T-helper 1 cell (primary cell): ENCODE data around the gene TCN1.
A peak's percentile ranks its signal among the peaks of the same experiment; 100 is the strongest.
"Not testable (repeated sequence)": the region's sequence is repeated elsewhere in the genome, so short reads cannot be mapped to it uniquely, and the experiment has no call there.

Source experiments
- DNase-seq, 5 donors: peaks; one replicate each; pipeline ENCODE4 v3.0.0-alpha.2; 2012 to 2020

Gene TCN1

DNA sequence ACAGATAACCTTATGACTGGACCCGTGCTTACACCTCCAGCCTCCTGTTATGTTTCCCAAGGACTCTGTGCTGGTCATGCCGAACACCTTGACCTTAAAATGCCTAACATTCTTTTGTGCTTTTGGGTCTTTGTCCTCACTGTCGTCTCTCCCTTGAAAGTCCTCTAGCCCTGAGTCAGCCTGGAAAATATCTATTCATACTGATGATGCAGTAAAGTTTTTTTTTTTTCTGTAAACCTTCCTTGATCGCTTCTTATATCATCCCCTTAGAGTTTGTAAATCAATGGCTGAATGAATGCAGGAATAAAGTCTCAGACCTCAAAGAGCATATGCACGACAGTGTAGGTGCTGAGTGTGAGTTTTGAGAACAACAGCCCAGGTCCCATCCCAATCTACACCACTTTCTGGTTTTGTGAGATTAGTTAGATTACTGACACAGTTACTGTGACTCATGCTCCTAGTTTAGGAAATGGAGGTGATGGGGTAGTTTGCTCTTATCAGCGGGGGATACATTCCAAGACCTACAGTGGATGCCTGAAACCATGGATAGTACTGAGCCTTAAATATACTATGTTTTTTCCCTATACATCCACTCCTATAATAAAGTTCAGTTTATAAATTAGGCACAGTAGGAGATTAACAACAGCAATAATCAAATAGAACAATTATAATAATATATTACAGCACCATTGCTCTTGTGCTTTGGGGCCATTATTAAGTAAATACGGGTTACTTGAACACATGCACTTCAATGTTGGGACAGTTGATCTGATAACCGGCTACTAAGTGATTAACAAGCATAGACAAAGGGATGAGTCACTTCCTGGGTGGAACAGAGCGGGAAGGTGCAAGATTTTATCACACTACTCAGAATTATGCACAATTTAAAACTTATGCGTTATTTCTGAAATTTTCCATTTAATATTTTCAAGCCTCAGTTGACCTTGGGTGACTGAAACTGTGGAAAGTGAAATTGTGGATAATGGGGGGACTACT is 8.6 kb downstream of the TCN1 start:
- peak in 1 of 5 donors; percentile 70 for DNase-seq

DNA sequence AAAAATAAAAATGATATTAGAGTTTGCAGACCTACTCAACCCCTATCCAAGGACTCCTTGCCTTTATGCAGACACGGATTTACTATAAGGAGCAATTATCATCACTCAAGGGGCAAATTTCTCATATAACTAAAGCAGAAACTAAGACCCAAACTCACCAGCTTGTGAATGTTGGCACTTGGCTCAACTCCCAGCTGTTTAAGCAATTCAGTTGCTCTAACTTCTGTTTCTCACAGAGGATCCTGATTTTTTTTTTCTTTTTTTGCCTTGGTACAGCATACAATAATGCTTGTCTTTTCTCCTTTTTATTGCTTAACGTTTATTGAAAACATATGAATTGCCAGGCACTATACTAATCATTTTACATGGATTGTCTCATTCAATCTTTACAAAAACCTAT is 11.4 kb downstream of the TCN1 start:
- DNase-seq: no peak

GRCh38 chr11:59851416-59851815 is 14.9 kb downstream of the TCN1 start:
- not testable (repeated sequence) for DNase-seq

- DNase-seq: not testable (repeated sequence)
These were observed 16.7 kb downstream of the TCN1 start for GRCh38 chr11:59849551-59849950.

DNA sequence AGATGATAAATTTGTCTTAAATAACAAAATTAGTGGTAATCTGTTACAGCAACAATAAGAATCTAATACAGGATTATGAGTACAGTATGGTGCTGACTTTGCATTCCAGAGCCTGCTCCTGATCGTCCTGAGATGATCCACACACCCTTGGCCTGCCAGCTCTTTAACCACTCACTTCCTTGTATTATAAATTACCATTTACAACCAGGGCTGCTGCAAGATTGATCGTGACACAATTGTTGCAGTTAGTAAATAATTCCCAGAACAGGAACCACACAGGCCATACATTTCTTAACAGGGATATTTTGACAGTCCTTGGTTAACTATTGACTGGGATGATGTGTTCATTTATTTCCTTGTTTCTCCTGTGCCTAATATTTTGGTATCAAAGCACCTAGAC is 17.2 kb downstream of the TCN1 start:
- DNase-seq: no peak

GRCh38 chr11:59848439-59848838 is 17.8 kb downstream of the TCN1 start:
- not testable (repeated sequence) for DNase-seq

DNA sequence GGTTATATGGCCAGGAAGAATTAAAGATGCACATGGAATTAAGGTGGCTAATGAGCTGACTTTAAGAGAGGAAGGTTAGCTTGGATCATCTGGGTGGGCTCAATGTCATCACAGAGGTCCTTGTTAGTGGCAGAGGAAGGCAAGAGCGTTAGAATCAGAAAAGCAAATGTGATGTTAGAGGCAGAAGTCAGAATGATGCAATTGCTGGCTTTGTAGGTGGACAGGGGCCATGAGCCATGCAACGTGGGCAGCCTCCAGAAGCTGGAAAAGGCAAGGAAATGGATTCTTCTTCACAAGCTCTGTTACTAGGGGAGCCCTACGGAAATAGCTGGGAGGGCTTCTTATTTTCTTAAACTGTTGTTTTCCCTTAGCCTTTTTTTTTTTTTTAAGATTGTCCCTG is 18.7 kb downstream of the TCN1 start:
- DNase-seq: no peak

DNA sequence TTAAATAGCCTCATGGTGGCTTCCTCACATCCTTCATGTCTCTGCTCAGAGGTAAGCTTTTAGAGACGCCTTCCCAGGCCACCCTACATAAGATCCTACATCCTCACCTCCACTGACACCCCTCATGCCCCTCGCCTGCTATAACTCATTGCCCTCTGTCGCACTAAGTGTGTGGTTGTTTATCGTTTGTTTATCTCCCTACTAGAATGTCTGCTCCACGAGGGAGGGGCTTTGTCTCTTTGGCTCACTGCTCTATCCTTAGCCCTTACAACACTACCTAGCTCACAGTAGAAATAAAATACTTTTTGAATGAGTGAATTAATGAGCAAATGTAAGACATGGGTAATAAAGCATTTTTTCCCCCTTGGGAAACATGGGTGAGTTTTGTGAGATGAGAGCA is 19.7 kb downstream of the TCN1 start:
- DNase-seq: no peak

DNA sequence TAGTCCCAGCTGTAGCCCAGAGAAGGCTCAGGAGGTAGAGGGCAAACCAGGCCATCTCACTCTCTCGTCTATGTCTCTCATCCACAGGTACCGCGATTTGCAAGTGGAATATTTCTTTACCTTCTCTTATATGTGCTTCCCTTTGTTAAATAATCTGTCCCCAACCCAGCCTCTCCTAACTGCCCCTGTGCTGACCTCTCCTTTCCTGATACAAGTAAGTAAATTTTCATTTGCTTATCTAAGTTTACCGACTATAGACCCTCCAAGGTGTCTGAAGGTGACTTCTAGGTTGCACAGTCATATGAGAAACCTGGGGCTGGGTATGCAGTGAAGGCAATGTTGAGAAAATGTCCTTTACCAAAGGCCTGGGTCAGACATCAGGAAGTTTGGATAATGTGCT is 20.9 kb downstream of the TCN1 start, which contains the start of gene CBLIF:
TSS of gene CBLIF (minus strand) at position 101 of the 400 bp plus-strand sequence. CDS start at position 55, 46 bp downstream.
- DNase-seq: no peak

DNA sequence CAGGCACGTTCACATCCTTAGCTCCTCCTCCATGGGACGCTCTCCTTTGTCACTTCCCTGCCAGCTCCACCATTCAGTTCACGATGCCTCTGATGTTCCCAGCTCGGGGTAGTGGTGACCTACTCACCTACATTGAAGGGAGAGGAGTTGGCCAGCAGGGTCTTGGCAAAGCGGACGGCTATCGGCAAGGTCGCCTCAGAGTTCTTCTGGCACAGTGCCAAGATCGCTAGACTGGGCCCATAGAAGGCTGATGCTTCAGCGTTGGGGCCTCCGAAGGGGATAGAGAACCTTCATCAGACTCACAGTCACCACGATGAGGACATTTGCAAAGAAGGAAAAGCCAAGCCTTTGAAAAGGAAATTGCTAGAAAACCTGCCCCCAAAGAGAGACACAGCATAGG is 24.0 kb downstream of the TCN1 start:
- DNase-seq: no peak

DNA sequence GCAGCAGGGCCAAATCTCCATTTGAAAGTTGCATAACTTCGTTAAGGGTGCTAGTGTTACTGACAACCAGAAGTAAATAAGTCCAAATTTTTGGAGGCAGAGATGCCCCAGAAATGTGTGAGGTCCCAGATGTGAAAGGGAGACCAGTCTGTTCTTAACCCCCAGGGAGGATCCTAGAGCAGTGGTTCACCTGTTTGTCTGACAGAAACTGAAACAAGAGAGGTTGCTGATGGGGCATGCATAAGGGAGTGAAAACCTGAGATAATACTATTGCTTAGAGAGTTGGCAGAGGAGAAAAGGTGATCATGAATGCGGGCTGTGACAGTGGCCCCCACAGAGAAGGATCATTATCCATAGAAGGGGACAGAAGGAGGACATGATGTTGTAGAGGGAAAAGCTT is 24.8 kb downstream of the TCN1 start:
- DNase-seq: no peak

- DNase-seq: no peak
These were observed 26.7 kb downstream of the TCN1 start for GRCh38 chr11:59839615-59840014.

DNA sequence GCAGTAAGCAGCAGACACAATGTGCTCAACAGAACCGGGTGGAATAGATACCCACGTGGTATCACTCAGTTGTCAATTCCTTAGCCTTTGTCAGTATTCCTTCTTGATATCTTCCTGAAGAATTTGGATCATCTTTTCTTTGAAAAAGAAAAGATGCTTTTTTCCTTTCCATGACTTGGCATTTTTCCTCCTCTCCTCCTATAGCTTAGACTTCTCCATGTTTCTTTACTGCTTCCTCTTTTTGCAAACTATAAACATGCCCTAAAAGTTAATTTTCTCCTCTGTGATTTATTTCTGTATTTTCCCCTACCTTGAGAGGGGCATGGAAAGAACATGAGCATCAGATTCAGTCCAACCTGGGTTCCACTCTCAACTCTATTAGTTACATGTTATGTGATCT is 32.7 kb downstream of the TCN1 start:
- DNase-seq: no peak

DNA sequence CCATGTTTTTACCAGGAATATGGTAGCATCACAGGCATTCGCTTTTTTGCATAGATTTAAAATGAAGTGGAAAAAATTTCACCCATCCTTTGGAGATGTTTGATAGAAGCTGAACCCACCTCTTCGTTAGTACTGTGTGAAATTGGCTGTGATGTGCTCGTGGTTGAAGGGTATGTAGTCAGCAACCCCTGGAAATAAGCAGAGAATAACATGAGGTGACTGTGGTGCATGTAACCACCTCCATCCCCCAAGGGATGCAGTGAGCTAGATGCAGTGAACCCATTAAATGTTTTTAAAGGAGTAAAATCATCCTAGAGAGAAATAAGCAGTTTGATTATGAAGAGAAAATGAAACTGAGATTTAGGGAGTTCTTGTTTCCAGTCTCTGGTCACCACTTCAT is 36.9 kb downstream of the TCN1 start:
- no peak for DNase-seq

GRCh38 chr11:59822989-59823566 is 43.2 kb downstream of the TCN1 start:
- peak in 3 of 5 donors; percentile 11 to 53 (median 16) for DNase-seq

DNA sequence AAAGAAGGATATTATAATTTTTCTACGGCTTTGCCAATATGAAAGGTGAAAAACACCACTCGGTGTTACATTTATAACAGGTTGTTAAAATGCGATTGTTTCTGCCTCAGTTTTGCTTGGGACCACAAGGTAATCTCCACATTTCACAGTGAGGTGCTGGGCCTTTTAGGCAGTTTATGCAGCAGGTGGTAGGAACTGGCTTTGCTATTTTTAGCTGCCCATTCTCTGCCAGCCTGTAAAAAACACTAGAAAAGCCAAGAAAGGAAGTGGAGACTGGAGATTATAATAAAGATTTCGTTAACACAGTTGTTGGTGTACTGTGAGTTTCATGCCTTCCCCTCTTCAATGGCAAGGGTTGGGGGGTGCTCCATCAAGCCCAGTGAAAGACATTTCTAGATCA is 47.7 kb downstream of the TCN1 start:
- DNase-seq: no peak

GRCh38 chr11:59816434-59816833 is 49.9 kb downstream of the TCN1 start:
- not testable (repeated sequence) for DNase-seq

GRCh38 chr11:59815754-59816153 is 50.5 kb downstream of the TCN1 start:
- no peak for DNase-seq

- DNase-seq: peak in 1 of 5 donors; percentile 6
These were observed 52.3 kb downstream of the TCN1 start for GRCh38 chr11:59814021-59814420.

DNA sequence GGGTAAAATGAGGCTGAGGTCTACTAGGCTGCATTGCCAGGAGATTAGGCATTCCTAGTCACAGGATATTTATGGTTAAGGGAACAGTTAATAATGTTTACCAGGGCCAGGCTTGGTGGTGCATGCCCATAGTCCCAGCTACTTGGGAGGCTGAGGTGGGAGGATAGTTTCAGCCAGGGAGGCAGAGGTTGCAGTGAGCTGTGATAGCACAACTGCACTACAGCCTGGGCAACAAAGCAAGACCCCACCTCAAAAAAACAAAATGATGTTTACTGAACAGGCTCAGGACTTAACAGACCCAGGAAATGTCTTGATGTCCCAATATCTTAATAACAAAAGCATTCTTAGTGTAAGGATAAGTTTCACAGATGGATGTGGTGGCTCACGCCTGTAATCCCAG is 52.9 kb downstream of the TCN1 start:
- no peak for DNase-seq

DNA sequence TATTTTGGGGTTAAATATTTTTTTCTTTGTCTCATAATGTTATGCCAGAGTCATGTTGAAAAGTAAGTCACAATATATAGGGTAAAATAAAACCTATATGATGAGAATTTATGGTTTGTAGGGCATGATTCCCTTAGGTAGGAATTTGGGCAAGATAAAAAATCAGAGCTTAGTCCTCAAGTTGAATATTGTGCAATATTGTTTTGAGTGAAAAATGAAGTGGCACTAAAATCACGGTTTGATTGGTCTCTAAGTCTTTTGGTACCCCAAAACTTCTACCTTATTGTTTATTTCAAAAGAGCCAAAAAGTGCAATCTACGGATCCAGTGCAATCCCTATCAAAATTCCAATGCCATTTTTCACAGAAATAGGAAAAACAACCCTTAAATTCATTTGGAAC is 54.1 kb downstream of the TCN1 start:
- no peak for DNase-seq

DNA sequence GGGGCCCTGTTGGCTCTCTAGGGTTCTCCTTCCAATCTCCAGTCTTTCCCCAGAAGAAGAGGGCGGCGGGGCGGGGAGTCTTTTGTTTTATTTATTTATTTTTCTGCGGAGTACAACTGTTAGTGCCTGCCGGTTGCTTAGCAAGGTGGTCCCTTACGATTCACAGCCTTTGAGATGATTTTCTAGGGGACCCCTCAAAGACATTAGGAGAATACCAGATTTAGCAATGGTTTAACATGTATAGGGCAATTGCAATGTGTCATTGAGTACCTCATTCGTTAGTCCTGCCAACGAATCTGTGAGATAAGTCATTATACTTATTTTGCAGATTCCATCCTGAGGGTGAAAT is 55.4 kb downstream of the TCN1 start:
- no peak for DNase-seq

DNA sequence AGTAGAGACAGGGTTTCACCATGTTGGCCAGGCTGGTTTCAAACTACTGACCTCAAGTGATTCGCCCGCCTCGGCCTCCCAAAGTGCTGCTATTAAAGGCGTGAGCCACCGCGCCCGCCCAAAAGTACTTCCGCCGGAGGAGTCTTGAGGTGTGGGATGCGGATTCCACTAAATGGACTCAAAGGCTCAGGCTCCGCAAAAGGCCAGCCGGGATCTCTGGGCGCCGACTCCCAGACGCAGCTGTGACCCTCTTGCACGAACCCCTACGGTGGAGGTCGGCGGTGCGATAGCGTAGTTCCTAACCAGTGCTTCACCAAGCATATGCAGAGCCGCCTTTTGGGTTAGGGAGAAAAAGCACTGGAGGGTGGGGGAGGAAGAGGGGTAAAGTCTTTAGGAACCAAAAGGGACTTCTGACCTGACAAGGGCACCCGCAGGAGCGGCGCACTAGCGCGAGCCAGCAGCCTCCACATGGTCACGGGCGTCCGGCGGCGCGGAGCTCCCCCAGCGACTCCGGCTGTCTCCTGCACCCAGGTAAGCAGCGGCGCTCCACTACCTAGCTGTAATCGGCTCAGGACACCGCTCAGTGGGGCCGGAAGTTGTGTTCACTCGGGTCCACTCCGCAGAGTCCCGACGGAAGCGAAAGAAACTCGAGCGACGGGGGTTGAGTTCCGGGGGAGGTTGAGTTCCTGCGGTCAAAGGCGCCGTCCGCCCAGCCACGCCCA is 55.9 kb downstream of the TCN1 start, which contains the start of gene MRPL16:
TSS of gene MRPL16 (minus strand) at position 590 of the 722 bp plus-strand sequence. CDS start at position 470, 120 bp downstream.
- DNase-seq: peak; percentile 80 to 90 (median 85)
